ENCODE measurements around the gene CNBP. TPM values are rescaled to one million over a fixed set of nuclear protein-coding genes. Genes with fewer than 3 reads are reported as not detected.
A peak's percentile ranks its signal among the peaks of the same experiment; 100 is the strongest.

CNBP gene
- total and polyA plus RNA-seq, 12 donors: 296 to 804 (median 454) TPM

- no peak overlapping the region for H3K4me3 ChIP-seq
- no peak for DNase-seq
- TF ChIP-seq CTCF (IDR thresholded peaks at IDR 0.05): peak in 2 of 6 experiments; percentile 13 to 16
- TF ChIP-seq POLR2A (IDR thresholded peaks at IDR 0.05): no peak
- no peaks in the 10 kb centered on the region for H3K9me3 ChIP-seq (replicated peaks in 1 of 3)
- H3K27ac ChIP-seq: peak overlapping the region in 1 of 5 donors; percentile 96
- intact Hi-C loops (cut with DNase I): no loop called here
- 54 to 67% (median 58%) methylated on average over 5 of the region's 5 CpGs for WGBS, 4 donors
- peaks cover 17% of the 10 kb centered on the region in 2 donors for H3K4me1 ChIP-seq (replicated peaks in 1 of 2)
- no peaks in the 10 kb centered on the region for H3K27me3 ChIP-seq
- peaks cover 0 to 38% of the 10 kb centered on the region in 2 donors for H3K36me3 ChIP-seq (replicated peaks in 1 of 2)
Measured at GRCh38 chr3:129162729-129163579, 20.7 kb downstream of the CNBP start.

- peak in 5 of 7 donors; percentile 26 to 40 (median 38) for DNase-seq
- intact Hi-C loops (cut with DNase I): no loop called here
- Histone ChIP-seq H3K36me3 (replicated peaks in 1 of 2) (peaks cover 0 to 38% of the 10 kb centered on the region in 2 donors), H3K4me3 (peak overlapping the region in 3 of 4 donors; percentile 61 to 87 (median 81)), H3K27me3 (no peaks in the 10 kb centered on the region), H3K4me1 (replicated peaks in 1 of 2) (peaks cover 17% of the 10 kb centered on the region in 2 donors), H3K27ac (peak overlapping the region; percentile 96 to 98 (median 97)), H3K9me3 (replicated peaks in 1 of 3) (no peaks in the 10 kb centered on the region)
- 1 to 2% (median 2%) methylated on average over 10 to 12 of the region's 12 CpGs for WGBS, 4 donors
- TF ChIP-seq CTCF (IDR thresholded peaks at IDR 0.05) (no peak), POLR2A (IDR thresholded peaks at IDR 0.05) (no peak)
Measured at GRCh38 chr3:129161860-129162271, 21.8 kb downstream of the CNBP start.

GRCh38 chr3:129160891-129161859, 22.5 kb downstream of the CNBP start, which contains the start of gene ISY1:
ISY1 (minus strand) TSS chr3:129161063; CDS start chr3:129160975, 88 bp downstream.
- Histone ChIP-seq H3K27ac (peak within 1 kb of the TSS; percentile 96 to 98 (median 97)), H3K9me3 (replicated peaks in 1 of 3) (no peaks in the 10 kb centered on the region), H3K36me3 (replicated peaks in 1 of 2) (peaks cover 0 to 38% of the 10 kb centered on the region in 2 donors), H3K4me3 (peak within 1 kb of the TSS; percentile 39 to 87 (median 71)), H3K27me3 (no peaks in the 10 kb centered on the region), H3K4me1 (replicated peaks in 1 of 2) (peaks cover 17% of the 10 kb centered on the region in 2 donors)
- WGBS, 4 donors: 0 to 1% (median 0%) methylated on average over 45 to 67 of the region's 67 CpGs
- peak; percentile 88 to 95 (median 92) for DNase-seq
- TF ChIP-seq CTCF (IDR thresholded peaks at IDR 0.05): peak; percentile 42 to 82 (median 68)
- TF ChIP-seq POLR2A (IDR thresholded peaks at IDR 0.05): peak; percentile 70 to 86
- intact Hi-C loops (cut with DNase I): no loop called here
